RPMI8226 (cell line): ENCODE data around the gene CLCN2.

Experiments
- DNase-seq: peaks from one replicate; pipeline ENCODE4 v3.0.0-alpha.2; 2015

CLCN2 gene

DNA sequence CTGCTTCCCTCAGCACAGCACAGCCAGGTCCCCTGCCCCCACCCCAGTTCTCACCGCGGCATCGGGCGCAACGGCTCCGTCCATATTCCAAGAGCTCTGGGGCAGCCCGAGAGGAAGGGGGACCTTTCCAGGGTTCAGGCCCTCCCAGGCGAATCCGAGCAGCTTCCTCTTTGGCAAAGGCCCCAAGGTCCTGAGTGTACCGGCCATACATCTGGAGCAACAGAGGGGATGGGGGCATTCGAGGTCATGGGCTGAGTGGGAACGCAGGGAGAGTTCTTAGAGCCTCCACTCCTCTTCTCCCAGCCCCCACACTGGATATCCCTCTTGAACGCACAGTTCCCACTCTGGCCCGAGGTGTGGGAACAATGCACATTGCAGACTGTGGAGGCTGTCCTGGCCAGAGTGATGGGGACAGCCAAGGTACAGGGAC is 2.5 kb downstream of the CLCN2 start:
- DNase-seq, result no peak

DNA sequence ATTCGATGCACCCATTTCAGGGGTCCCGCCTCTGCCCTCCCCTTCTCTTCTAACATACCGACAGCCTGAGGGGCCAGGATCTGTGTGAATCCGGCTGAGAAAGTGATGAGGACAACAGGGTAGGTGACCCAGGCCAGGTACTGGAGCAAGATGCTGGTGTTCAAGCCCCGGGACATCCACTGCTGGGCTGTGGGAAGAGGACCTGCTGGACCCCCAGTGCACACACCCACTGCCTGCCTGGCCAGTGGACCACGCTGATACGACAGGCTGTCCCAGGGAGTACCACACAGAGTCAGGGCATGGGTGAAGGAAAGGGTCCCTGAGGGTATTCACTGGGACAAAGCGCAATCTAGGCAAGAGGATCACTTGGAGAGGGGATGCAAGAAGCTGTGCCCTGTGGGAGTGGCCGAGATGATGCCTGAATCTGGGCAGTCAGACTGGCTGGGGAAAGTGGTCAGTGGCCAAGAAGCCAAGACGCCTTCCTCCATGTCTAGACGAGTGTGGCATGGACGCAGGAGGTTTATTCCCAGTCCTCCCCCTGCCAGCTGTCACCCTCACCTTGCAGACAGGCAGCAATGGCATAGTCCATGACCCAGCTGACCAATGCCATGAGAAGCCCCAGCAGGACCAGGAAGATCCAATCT is 3.2 kb downstream of the CLCN2 start:
- DNase-seq, result no peak

DNA sequence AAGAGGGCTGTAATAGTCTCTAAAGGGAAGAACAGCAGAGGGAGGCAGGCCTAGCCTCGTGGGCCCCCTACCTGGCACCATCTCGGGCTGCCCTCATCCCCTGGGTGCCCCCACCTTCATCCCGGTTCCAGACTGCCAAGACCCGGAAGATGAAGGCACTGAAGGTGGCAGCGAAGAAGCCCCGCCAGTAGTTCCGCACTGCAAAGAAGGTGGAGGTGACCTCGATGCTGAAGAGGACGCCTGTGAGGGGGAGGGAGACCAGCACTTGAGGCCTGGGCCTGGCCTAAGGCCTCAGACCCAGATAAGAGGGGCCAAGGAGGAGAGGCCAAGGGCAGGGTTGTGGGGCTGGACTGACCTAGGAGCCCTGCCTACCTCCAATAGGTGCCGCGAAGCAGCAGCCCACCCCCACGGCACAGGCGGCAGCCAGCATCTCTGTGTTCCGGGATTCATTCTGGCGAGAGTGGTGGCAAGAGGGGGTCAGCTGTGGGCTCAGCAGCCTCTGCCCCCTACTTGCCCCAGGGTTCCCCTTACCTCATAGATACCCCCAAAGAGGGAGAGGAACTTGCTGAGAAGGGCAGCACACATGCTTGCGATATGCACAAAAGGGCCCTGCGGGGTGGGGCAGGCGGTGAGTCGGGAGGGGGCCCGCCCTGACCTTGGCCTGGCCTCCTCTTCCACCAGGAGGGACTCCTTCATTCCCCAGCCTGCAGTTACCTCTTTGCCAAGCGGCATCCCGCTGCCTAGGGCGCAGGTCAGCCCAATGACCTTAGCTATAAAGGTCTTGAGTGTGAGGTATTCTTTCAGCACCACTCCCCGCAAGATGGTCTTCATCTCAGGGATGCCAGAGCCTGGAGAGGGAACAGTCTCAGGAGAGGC is 3.9 kb downstream of the CLCN2 start:
- DNase-seq, result no peak

DNA sequence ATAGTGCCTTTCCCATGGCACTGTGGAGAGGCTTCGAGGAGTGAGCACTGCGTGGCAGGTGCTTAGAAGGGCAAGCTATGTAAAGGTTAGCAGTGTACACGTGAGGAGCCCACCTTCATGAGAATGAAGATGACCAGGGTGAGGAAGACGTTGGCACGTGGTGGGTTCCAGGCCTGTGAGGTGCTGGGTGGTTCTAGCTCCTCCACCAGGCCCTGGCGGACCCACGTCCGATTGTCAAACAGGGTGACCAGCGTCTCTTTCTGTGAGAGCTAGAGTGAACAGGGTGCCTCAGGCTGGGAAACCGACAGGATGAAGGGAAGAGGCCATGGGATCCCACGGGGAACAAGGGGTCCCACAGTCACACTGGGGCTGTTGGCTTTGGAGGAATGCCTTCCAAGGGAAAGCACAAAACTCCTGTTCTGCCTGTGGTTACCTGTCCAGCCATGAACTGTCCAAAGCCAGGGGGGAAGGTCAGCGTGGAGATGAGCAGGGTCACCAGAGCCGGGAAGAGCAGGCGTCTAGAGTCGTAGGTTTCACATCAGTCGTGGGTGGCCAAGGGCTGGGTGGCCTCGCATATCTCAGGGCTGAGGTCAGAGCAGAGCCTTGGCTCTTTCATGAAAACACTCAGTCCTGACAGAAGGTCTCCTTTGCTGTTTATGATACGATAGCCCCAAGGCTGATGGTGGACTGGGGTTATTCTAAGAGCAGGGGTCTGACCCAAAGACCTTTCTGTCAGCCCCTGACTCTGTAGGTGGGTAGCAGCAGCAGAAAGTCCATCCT is 6.0 kb downstream of the CLCN2 start:
- no peak for DNase-seq

DNA sequence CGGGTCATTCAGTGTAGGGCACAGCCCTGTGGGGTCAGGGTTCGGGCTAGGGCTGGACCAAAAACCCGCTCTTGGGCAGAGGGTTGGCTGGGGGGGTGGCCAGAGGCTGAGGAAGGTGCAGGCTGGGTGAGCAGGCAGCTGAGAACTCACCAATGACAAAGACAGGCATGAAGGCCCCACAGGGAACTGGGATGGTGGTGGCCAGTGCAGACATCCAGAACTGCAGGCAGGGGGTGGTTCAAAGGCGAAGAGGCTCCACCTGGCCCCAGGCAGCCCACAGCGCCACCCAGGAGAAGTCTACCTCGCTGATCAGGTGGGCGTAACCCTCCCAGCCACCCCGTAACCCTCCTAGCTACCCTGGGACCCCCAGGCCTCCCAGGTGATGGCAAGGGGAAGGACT is 6.7 kb downstream of the CLCN2 start:
- DNase-seq, result no peak

DNA sequence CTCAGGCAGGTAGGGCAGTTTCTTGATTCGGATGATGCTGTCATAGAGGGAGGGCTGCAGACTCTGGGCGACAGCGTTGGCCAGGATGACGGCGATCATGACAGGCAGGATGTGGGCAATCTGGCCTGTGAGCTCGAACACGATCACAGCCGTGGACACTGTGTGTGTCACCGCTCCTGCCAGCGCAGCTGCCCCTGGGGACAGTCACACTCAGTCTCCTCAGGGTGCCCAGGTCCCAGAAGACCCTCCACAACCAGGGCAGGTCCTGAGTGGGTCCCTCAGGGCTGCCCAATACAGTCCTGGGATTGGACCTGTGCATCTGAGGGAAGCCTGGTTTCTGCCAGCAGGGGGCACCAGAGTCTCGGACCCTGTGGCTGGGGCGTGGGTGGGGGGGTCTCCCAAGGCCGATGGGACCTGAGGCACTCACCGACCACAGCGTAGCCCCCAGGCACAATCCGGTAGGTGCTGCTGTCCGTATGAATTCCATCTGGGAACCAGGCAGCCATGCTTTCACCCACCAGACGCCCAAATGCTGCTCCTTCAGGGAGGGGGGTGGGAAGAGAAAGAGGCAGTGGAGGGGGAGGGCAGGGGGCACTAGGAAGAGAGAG is 7.2 kb downstream of the CLCN2 start:
- DNase-seq, result peak; percentile 68

DNA sequence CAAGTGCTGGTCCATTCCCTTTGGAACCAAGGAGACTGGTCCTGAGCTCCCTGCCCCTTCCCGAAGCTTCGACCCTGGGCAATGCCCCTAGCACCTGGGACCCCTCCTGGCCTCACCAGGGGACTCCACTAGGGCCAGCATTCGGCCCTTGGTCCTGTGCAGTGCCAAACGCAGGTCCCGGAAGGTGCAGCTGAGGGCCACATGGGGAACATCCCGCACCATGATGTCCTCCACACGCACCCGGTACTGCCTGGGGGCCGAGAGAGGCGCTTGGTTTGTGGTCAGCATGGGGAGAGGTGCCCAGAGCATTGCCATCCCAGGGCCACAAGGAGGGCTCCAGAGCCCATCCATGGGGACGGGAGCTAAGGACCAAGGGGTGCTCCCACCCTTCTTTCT is 7.9 kb downstream of the CLCN2 start:
- DNase-seq, result no peak

DNA sequence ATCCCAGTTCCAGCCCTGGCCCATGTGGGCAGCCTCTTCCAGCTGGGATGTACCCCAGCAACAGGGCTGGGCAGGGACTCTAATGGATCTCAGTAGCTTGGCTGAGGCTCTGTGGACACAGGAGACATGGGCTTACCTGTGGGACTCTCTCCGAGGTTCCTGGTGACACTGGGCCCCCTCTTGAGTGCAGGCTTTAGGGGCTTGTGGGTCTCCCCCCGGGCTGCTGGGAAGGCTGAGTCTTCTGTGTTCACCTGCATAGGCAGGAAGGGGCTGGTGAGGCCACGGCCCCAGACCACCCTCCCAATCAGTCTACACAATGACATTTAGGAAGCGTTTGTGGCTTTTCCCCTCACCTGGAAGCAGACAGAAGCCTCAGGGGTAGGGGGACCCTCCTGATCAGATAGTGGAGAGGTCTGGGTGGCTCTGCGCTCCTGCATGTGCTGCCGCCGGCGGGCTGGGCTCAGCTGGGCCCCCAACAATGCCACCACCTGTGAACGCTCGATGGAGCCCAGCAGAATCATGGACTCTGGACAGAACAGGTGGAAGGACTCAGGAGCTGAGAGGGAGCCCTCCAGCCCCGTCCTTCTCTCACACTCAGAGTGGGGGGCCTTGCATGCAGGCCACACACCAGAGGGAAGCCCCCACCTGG is 8.4 kb downstream of the CLCN2 start:
- no peak for DNase-seq

DNA sequence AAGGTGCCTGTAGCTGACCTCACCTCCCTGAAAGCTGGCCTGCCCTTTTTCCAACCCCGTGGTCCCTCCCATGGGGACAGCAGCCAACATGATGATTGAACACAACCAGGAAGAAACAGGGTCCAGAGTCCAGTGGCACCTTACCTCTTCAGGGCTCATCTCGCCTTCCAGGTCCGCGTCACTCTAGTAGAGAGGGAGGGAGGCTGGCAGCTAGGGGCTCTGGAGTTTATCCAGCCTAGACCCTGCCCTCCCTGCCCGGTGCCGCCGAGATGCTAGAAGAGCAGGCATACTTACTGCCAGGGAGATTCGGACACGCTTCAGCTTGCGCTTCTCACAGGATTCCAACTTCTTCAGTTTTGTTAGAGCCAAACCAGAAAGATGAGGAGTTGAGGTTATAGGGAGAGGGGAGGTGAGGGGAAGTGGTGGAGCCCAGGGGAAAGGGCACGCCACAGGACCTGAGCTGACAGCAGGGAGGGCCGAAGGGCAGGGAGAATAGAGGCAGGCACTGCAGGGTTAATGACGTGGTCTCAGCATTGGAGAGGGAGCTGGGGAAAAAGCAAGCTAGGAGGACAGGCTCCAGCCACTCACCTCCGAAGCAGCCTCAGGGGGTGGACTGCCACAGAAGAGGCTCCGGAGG is 9.1 kb downstream of the CLCN2 start:
- DNase-seq, result no peak

DNA sequence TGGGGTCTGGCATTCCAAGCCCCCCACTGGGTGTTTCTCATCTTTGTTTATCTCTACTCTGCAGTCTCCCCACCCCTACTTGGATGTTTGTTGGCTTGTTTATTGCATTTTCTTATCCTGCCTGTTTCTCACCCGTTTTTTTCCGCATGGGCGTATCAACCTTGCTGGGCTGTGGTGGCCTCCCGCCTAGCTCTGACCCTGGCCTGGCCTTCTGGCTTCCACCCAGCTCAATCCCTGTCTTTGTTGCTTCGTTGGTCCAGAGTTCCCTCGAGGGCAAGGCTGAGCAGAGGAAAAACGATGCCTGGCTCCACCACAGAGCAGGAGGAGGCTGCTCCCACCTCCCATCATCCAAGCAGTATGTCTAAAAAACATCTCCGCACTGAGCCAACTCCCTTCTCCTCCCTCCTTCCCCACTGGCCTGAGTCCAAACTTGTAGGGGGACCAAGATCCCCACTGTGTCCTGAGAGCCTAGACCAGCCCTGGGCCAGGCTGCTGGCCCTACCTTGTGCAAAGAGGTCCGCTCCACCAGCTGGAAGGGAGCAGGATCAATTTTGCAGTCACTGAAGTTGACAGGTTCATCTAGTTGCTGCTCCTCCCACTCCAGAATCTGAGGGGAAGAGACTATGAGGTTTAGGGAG is 9.8 kb downstream of the CLCN2 start:
- no peak for DNase-seq

DNA sequence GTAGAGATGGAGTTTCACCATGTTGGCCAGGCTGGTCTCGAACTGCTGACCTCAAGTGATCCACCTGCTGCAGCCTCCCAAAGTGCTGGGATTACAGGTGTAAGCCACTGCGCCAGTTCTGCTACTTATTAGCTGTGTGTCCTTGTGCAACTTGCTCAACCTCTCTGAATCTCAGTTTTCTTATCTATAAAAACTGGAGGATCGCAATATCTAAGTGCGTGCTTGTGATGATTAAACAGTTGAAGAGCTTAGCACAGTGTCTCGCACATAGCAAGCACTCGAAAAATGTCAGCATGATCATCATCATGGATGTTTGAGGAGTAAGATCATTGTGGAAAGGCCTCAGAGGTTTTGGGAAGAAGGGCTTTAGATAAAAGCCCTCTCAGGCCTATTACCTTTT is 10.8 kb downstream of the CLCN2 start:
- DNase-seq, result no peak

DNA sequence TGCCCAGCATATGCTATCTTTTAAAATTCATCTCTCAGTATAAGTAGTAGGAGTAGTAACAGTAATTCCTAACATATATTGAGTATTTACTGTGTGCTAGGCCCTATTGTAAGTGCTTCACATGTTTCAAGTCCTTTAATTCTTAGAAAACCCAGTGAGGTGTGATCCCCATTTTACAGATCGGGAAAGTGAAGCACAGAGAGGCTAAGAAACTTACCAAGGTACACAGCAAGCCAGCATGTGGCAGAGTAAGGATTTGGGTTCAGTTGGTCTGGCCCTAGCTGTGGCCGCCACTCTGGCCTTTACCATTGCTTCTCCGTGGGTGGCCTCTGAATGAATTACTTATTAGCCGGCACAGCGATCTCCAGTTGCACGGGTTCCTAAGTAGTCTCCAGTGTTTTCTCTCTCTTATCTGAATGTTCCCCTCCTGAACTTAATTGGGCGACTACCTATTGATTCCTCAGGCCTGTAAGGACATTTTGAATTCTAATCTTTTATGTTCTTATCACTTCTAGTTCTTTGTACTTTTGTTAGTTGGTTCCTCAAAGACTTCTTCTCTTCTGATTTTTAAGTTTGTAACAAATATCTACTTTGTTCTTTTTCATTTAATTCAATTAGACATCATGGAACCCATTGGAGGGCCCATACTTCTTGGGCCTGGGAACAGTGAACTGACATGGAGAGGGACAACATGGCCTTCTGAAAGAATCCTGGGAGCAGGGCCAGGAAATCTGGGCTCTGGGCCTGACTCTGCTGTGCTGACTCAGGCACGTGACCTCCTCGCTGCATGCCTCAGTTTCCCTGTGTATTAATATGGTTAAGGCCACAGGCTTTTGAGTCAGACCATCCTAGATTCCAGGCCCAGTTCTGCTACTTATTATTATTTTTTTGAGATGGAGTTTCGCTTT is 11.6 kb downstream of the CLCN2 start:
- no peak for DNase-seq

DNA sequence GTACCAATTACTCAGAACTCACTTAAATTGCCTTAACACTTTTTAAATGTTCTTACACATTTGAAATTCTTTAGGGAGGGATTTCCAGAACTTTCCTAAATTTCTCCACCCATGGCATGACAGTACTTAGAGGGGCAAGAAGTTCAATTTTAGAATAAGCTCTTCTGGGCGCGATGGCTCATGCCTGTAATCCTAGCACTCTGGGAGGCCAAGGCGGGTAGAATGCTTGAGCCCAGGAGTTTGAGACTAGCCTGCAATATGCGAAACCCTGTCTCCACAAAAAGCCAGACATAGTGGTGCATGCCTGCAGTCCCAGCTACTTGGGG is 13.4 kb downstream of the CLCN2 start:
- DNase-seq, result no peak

DNA sequence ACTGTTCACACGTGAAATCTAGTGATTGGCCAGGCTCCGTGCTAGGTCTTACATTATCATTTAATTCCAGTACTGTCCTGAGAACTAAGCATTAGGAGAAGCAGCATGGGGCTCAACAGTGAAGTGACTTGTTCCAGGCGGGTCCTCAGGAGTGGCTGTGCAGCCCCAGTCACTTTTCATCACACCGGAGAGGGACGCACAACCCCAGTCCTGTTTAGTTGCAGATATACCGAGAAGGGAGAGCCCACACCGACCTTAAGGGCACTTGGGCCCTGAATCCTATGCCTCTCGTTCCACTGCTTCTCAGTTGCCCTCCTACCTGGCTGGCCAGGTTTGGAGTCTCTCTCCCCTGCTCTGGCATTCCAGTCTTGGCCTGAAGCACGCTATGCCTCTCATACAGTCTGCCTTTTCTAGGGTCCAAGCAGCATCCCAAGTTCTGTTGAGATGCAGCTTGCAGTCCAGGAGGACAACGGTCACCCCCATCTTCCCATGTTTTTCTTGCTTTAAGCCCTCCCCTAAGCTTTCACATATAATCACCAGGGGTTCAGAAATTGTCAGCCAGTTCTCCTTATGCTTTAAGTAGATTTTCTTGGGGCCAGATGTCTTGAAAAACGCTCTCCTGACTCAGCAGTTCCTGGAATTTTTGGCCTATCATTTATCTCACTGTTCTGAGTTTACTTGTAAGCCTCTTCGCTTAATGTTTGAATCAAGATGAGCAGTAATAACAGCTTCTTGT is 13.9 kb downstream of the CLCN2 start:
- DNase-seq, result no peak

DNA sequence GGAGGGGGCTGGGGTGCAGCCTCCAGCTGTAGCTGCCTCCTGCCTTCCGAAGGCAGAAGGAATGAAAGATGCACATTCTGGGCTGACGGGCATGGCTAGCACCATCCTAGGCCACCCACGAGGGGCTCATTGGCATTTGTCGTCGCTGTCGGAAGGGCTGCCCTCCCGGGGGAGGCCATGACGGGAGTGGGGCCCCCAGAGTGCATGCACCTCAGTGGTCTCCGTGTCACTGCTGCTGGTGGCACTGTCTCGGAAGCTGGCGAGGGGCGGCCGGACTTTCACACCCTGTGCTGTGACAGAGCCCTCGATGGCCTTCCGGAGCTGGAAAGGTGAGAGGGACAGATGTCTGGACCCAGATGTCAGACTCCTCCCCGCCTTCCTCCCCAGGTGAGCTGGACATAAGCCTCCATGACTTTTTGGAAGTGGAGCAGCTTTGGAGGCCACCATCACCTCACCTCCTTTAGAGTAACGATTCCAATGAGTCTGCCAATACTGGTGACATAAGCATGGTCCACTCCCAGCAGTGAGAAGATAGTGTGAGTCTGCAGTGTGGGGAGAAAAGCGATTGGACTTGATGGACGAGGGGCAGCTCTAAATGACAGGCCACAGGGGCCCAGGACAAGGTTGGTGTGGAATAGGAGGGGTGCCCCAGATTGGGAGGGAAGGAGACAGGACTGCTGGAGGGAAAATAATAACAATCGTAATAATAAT is 14.8 kb downstream of the CLCN2 start:
- DNase-seq, result no peak

DNA sequence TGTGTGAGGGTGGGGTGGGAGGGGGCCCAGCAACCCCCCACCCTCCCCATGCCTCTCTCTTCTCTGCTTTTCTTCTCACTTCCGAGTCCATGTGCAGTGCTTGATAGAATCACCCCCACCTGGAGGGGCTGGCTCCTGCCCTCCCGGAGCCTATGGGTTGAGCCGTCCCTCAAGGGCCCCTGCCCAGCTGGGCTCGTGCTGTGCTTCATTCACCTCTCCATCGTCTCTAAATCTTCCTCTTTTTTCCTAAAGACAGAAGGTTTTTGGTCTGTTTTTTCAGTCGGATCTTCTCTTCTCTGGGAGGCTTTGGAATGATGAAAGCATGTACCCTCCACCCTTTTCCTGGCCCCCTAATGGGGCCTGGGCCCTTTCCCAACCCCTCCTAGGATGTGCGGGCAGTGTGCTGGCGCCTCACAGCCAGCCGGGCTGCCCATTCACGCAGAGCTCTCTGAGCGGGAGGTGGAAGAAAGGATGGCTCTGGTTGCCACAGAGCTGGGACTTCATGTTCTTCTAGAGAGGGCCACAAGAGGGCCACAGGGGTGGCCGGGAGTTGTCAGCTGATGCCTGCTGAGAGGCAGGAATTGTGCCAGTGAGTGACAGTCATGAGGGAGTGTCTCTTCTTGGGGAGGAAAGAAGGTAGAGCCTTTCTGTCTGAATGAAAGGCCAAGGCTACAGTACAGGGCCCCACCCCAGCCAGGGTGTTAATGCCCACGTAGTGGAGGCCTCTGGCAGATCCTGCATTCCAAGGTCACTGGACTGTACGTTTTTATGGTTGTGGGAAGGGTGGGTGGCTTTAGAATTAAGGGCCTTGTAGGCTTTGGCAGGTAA is 15.9 kb downstream of the CLCN2 start:
- peak; percentile 85 for DNase-seq

DNA sequence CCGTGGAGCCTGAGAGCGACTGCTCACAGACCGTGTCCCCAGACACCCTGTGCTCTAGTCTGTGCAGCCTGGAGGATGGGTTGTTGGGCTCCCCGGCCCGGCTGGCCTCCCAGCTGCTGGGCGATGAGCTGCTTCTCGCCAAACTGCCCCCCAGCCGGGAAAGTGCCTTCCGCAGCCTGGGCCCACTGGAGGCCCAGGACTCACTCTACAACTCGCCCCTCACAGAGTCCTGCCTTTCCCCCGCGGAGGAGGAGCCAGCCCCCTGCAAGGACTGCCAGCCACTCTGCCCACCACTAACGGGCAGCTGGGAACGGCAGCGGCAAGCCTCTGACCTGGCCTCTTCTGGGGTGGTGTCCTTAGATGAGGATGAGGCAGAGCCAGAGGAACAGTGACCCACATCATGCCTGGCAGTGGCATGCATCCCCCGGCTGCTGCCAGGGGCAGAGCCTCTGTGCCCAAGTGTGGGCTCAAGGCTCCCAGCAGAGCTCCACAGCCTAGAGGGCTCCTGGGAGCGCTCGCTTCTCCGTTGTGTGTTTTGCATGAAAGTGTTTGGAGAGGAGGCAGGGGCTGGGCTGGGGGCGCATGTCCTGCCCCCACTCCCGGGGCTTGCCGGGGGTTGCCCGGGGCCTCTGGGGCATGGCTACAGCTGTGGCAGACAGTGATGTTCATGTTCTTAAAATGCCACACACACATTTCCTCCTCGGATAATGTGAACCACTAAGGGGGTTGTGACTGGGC is 16.7 kb downstream of the CLCN2 start:
- no peak for DNase-seq
